HuH-7.5 (cell line): ENCODE measurements around the gene KCNMA1.

Experiments used
- DNase-seq: peaks from one replicate; pipeline ENCODE4 v3.0.0; 2011; ENCODE audit warnings: low spot score

KCNMA1 gene

GRCh38 chr10:77144656-77145055 lies 493.0 kb downstream of the KCNMA1 start:
- no peak for DNase-seq

- DNase-seq = no peak
Measured at GRCh38 chr10:77139252-77140160, 498.1 kb downstream of the KCNMA1 start.

- no peak for DNase-seq
Measured at GRCh38 chr10:77138541-77138940, 499.1 kb downstream of the KCNMA1 start.

GRCh38 chr10:77135555-77135954 lies 502.1 kb downstream of the KCNMA1 start:
- no peak for DNase-seq

- no peak for DNase-seq
Measured at GRCh38 chr10:77131214-77131613, 506.4 kb downstream of the KCNMA1 start.

GRCh38 chr10:77127243-77127642 lies 510.4 kb downstream of the KCNMA1 start:
- DNase-seq = no peak

- DNase-seq = no peak
Measured at GRCh38 chr10:77125231-77125630, 512.4 kb downstream of the KCNMA1 start.

- DNase-seq = no peak
Measured at GRCh38 chr10:77123330-77123729, 514.3 kb downstream of the KCNMA1 start.

GRCh38 chr10:77121829-77122228 lies 515.8 kb downstream of the KCNMA1 start:
- DNase-seq = no peak

GRCh38 chr10:77120666-77121376 lies 516.8 kb downstream of the KCNMA1 start:
- DNase-seq = no peak

GRCh38 chr10:77120012-77120411 lies 517.6 kb downstream of the KCNMA1 start:
- no peak for DNase-seq

- no peak for DNase-seq
Measured at GRCh38 chr10:77118603-77119282, 518.9 kb downstream of the KCNMA1 start.

GRCh38 chr10:77117501-77117900 lies 520.1 kb downstream of the KCNMA1 start:
- no peak for DNase-seq

GRCh38 chr10:77116904-77117303 lies 520.7 kb downstream of the KCNMA1 start:
- DNase-seq = no peak

GRCh38 chr10:77114181-77114821 lies 523.3 kb downstream of the KCNMA1 start:
- no peak for DNase-seq

- DNase-seq = peak; percentile 41
Measured at GRCh38 chr10:77111611-77112550, 525.7 kb downstream of the KCNMA1 start.

- no peak for DNase-seq
Measured at GRCh38 chr10:77110757-77111156, 526.9 kb downstream of the KCNMA1 start.

GRCh38 chr10:77109351-77109994 lies 528.1 kb downstream of the KCNMA1 start:
- no peak for DNase-seq

- no peak for DNase-seq
Measured at GRCh38 chr10:77106676-77107075, 530.9 kb downstream of the KCNMA1 start.

- DNase-seq = no peak
Measured at GRCh38 chr10:77105761-77106221, 531.8 kb downstream of the KCNMA1 start.
